SJSA1 (cell line): ENCODE measurements around the gene HSPB3. TPM values are rescaled to one million over a fixed set of nuclear protein-coding genes. Genes with fewer than 3 reads are reported as not detected.
A peak's percentile ranks its signal among the peaks of the same experiment; 100 is the strongest.
"Not testable (repeated sequence)": the region's sequence is repeated elsewhere in the genome, so short reads cannot be mapped to it uniquely, and the experiment has no call there.

Experiments
- DNase-seq, 2 experiments: peaks; one replicate each; pipeline ENCODE4 v3.0.0-alpha.2; 2015 to 2020; ENCODE audit warnings: low spot score in 2 of 2, low read depth in 1 of 2
- H3K27ac ChIP-seq: fragments of 250-450 bp; sonication (Bioruptor Pico); 2 replicates; pipeline ENCODE4 v1.5.1; 2020; ENCODE audit warnings: mild to moderate bottlenecking, moderate library complexity
- H3K27me3 ChIP-seq: fragments of 250-450 bp; sonication (Bioruptor Pico); replicated peaks from 2 replicates; pipeline ENCODE4 v1.5.1; 2020; ENCODE audit warnings: mild to moderate bottlenecking, moderate library complexity
- H3K36me3 ChIP-seq: fragments of 250-450 bp; sonication (Bioruptor Pico); 2 replicates; pipeline ENCODE4 v1.5.1; 2020; ENCODE audit warnings: mild to moderate bottlenecking
- H3K4me1 ChIP-seq: fragments of 250-450 bp; sonication (Bioruptor Pico); replicated peaks from 2 replicates; pipeline ENCODE4 v1.6.1; 2021; ENCODE audit warnings: mild to moderate bottlenecking
- H3K4me3 ChIP-seq: fragments of 250-450 bp; sonication (Bioruptor Pico); 2 replicates; pipeline ENCODE4 v1.5.1; 2020; ENCODE audit warnings: mild to moderate bottlenecking
- H3K9me3 ChIP-seq: fragments of 250-450 bp; sonication (Bioruptor Pico); replicated peaks from 2 replicates; pipeline ENCODE4 v1.5.1; 2020; ENCODE audit warnings: mild to moderate bottlenecking
- total RNA-seq: library from RNA; depleted of rRNA; stranded (reverse); fragments of >200 nt; shearing (Covaris generic); gene quantifications from 2 replicates; pipeline ENCODE4 v1.2.3, GENCODE V29; 2014; rRNA removed

HSPB3 gene, protein sequence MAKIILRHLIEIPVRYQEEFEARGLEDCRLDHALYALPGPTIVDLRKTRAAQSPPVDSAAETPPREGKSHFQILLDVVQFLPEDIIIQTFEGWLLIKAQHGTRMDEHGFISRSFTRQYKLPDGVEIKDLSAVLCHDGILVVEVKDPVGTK
- total RNA-seq, result 15.5 and 32.5 TPM in 2 replicates

DNA sequence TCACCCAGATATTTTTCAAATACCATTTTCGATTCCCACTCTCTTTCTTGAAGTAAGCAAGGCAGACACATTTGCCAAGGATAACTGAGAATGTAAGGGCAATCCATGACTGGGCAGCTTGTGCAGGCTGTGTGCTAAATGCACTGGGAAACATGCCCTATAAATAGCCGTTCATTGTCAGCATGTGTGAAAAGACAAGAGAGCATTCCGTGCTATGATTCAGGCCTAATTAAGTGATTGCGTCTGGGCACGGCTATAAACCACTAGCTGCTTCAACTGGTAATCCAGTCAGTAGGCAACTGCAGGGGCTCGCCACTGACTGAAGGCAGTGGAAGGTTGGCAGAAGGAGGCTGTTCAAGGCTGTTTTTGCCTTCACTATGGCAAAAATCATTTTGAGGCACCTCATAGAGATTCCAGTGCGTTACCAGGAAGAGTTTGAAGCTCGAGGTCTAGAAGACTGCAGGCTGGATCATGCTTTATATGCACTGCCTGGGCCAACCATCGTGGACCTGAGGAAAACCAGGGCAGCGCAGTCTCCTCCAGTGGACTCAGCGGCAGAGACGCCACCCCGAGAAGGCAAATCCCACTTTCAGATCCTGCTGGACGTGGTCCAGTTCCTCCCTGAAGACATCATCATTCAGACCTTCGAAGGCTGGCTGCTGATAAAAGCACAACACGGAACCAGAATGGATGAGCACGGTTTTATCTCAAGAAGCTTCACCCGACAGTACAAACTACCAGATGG is at the start of gene HSPB3:
TSS of gene HSPB3 (plus strand) at position 287 of the 745 bp plus-strand sequence. CDS start at position 378, 91 bp downstream.
- Histone ChIP-seq H3K27ac (peak within 1 kb of the TSS; percentile 70), H3K36me3 (no peaks in the 10 kb centered on the region), H3K4me3 (peak within 1 kb of the TSS; percentile 12), H3K27me3 (no peaks in the 10 kb centered on the region), H3K9me3 (no peaks in the 10 kb centered on the region), H3K4me1 (peaks cover 44% of the 10 kb centered on the region)
- DNase-seq, result peak; percentile 65 to 68

DNA sequence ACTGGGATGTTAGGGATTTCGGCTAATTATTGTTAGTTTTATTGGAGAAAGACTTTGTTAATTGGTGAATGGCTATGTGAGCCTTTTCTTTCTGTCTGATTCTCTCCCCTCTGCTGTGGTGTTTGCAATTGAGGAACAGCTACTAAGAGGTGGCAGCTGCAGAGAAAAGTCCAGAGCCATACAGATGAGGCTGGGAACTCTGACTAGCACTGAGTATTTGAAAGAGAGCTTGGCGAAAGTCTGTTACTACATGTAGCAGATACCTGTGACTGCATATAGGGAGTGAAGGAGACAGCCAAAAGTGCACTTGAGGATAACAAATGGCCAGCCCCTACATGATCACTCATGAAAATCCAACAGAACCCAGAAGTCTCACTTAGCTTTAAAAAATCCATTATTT is 44.3 kb upstream of the HSPB3 start:
- Histone ChIP-seq H3K27ac (no peak overlapping the region), H3K4me1 (no peaks in the 10 kb centered on the region), H3K36me3 (no peaks in the 10 kb centered on the region), H3K9me3 (no peaks in the 10 kb centered on the region), H3K27me3 (no peaks in the 10 kb centered on the region), H3K4me3 (no peak overlapping the region)
- no peak for DNase-seq

DNA sequence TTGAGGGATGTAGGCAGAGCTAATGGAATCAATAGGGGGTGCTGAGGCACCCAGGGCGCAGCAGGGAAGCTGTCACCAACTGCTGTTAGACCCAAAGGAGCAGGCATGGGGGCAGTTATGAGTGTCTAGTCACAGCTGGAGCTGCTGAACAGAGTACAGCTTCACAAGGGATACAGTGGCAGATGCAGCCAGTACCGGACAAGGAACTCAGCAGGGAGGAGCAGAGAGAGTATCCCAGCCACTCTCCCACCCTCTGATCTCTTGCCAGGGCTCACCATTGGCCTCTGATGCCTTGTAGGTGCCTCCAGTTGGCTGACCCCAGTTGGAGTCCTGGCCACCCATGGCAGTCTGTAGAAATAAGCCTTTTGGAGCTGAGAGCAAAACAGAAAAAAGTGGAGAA is 42.6 kb upstream of the HSPB3 start:
- no peaks in the 10 kb centered on the region for H3K4me1 ChIP-seq

DNA sequence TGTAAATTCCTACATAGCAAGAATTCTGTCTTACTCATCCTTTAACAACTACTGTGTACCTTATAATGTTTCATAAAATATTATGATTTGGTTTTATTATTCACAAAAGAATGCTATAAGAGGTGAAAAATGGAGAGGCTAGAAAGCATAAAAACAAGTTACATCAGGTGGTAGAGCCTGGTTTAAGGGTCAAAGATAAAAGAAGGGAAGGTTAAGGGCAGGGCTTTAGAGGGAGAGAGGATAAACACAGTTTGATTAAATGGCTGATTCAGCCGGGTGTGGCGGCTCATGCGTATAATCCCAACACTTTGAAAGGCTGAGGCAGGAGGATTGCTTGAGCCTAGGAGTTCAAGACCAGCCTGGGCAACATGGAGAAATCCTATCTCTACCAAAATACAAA is 40.4 kb upstream of the HSPB3 start:
- Histone ChIP-seq H3K36me3 (no peaks in the 10 kb centered on the region), H3K4me3 (no peak overlapping the region), H3K27me3 (no peaks in the 10 kb centered on the region), H3K9me3 (no peaks in the 10 kb centered on the region), H3K27ac (no peak overlapping the region), H3K4me1 (no peaks in the 10 kb centered on the region)
- DNase-seq, result no peak

More for the DNA sequence above, 42.6 kb upstream of the HSPB3 start:
- no peaks in the 10 kb centered on the region for H3K36me3 ChIP-seq
- no peaks in the 10 kb centered on the region for H3K27me3 ChIP-seq
- no peak for DNase-seq
- H3K9me3 ChIP-seq, result no peaks in the 10 kb centered on the region
- H3K4me3 ChIP-seq, result no peak overlapping the region
- no peak overlapping the region for H3K27ac ChIP-seq

DNA sequence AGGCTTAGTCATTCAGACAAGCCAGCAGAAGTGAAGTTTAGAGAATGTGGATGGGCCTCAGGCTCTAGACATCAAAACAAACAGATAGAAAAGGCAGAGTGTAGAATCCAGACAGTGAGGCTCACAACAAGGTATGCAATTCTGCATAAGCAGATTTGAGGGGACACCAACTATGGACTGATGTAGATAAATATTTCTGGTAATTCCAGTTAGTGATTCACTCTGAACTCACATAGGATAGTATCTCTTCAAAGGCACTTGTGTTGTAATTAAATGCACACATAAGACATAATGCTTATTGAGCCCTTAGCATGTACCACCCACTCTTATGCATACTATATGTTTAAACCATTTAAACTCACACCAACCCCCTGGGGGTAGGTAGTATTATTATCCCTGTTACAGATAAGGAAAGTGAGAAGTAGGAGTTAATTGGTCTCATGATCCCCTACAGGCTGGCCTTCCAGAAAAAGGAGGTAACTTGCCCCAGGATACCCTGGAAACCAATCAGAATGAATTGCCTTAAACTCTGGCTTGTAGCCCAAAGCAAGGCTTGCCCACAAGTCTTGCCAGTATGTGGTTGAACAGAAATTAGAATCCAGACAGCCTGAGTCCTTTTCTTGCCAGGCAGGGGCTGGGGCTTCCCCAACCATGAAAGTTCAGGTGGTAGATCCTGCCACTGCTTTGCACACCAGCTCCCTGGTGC is 39.5 kb upstream of the HSPB3 start:
- no peaks in the 10 kb centered on the region for H3K36me3 ChIP-seq
- H3K9me3 ChIP-seq, result no peaks in the 10 kb centered on the region
- no peak overlapping the region for H3K4me3 ChIP-seq
- H3K27me3 ChIP-seq, result no peaks in the 10 kb centered on the region
- DNase-seq, result peak in 1 of 2 experiments; percentile 2
- no peaks in the 10 kb centered on the region for H3K4me1 ChIP-seq
- H3K27ac ChIP-seq, result no peak overlapping the region

DNA sequence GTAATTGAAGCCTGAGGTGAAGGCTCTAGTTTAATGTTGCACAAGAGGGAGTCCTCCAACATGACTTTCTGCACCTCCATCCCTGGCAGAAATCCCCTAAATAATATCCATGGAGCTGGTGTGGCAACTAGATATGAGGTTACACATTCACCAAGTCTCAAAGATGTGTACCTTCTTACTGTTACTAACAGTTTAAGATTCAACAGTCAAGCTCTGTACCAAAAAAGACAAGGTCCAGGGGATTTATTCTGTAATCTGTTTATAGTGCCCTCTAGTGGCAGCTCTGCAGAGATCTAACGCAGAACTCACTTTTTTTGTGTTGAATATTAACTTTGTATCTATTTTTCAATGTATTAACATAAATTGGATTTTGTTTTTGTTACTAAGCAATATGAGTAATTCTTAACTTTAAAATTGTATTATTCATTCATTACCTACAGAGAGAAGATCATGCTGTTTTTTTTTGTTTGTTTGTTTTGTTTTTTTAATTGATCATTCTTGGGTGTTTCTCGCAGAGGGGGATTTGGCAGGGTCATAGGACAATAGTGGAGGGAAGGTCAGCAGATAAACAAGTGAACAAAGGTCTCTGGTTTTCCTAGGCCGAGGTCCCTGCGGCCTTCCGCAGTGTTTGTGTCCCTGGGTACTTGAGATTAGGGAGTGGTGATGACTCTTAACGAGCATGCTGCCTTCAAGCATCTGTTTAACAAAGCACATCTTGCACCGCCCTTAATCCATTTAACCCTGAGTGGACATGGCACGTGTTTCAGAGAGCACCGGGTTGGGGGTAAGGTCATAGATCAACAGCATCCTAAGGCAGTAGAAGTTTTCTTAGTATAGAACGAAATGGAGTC is 35.7 kb upstream of the HSPB3 start:
- peak in 1 of 2 experiments; percentile 48 for DNase-seq
- H3K27ac ChIP-seq, H3K9me3 ChIP-seq, H3K4me3 ChIP-seq, H3K27me3 ChIP-seq, H3K36me3 ChIP-seq, H3K4me1 ChIP-seq: not testable (repeated sequence)

DNA sequence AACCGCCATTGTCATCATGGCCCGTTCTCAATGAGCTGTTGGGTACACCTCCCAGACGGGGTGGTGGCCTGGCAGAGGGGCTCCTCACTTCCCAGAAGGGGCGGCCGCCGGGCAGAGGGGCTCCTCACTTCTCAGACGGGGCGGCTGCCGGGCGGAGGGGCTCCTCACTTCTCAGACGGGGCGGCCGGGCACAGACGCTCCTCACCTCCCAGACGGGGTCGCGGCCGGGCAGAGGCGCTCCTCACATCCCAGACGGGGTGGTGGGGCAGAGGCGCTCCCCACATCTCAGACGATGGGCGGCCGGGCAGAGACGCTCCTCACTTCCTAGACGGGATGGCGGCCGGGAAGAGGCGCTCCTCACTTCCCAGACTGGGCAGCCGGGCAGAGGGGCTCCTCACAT is 35.0 kb upstream of the HSPB3 start:
- not testable (repeated sequence) for H3K27me3 ChIP-seq, H3K36me3 ChIP-seq, H3K4me3 ChIP-seq, H3K4me1 ChIP-seq, DNase-seq, H3K9me3 ChIP-seq, H3K27ac ChIP-seq

DNA sequence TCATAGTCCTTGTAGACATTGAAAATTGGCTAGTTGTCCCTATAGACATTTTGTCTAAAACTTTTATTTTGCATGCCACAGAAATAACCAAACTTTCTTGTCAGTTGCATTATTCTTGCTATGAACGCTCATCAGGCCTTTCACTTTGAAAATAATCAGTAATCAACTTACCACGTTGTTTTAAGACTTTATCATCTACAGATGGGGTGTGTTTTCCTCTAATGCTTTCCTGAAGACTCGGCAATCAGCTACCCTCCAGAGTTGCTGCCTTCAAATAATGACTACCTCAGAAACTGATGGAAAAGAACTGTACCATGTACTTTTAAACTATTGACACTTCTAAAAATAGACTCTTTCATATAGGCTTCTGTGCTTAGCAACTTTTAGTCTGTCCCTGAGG is 33.5 kb upstream of the HSPB3 start:
- Histone ChIP-seq H3K27ac (no peak overlapping the region), H3K36me3 (no peaks in the 10 kb centered on the region), H3K4me1 (no peaks in the 10 kb centered on the region), H3K9me3 (no peaks in the 10 kb centered on the region), H3K4me3 (no peak overlapping the region), H3K27me3 (no peaks in the 10 kb centered on the region)
- DNase-seq, result no peak

DNA sequence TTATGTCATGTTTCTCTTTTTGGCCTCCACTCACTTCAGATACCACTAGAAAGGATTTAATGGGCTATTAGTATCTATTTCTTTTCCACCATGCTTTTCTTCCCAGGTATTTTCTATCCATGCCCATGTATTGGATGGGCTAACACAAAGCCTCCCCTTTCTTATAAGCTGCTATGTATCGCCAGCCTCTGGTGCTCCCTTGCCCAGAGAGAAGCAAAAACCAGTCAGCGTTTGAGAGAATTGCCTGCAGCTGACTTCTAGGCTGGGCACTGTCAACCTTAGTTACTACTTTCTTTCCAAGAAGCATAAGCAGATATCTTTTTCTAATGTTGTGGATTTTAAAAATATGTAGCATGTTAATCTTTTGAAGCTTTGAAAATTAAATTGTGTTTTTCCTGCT is 30.2 kb upstream of the HSPB3 start:
- no peak overlapping the region for H3K4me3 ChIP-seq
- no peaks in the 10 kb centered on the region for H3K36me3 ChIP-seq
- H3K4me1 ChIP-seq, result no peaks in the 10 kb centered on the region
- H3K27me3 ChIP-seq, result no peaks in the 10 kb centered on the region
- DNase-seq, result no peak
- no peaks in the 10 kb centered on the region for H3K9me3 ChIP-seq
- H3K27ac ChIP-seq, result no peak overlapping the region

DNA sequence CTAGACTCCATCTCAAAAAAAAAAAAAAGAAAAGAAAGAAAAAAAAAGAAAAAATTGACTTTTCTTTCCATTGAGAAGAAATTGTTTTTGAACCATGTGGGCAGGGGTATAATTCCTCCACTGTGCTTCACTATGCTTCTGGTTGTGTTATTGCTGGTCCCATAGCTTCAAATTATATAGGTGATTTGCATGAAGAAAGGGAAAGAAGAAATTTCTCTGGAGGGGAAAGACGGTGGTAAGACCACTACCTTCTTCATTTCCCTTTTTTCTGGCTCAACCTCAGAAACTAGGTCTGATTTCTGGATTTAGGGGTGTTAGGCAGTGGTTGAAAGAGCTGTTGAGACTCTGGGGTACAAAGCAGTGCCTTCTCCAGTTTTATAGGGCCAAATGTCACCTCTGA is 29.3 kb upstream of the HSPB3 start:
- no peak overlapping the region for H3K4me3 ChIP-seq
- H3K27ac ChIP-seq, result no peak overlapping the region
- no peak for DNase-seq
- no peaks in the 10 kb centered on the region for H3K27me3 ChIP-seq
- no peaks in the 10 kb centered on the region for H3K4me1 ChIP-seq
- no peaks in the 10 kb centered on the region for H3K36me3 ChIP-seq
- no peaks in the 10 kb centered on the region for H3K9me3 ChIP-seq

DNA sequence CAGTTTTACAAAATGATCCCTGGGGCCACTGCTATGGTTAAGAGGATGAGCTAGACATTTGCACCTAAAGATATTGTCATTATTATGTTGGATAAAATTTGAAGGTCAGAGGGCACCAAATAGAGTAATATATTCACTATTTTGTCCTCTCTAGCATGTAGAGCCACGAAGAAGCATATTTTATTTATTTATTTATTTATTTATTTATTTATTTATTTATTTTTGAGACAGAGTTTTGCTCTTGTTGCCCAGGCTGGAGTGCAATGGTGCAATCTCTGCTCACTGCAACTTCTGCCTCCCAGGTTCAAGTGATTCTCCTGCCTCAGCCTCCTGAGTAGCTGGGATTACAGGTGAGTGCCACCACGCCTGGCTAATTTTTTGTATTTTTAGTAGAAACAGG is 20.8 kb upstream of the HSPB3 start:
- H3K27me3 ChIP-seq, H3K4me1 ChIP-seq, H3K9me3 ChIP-seq, H3K4me3 ChIP-seq, H3K27ac ChIP-seq, DNase-seq, H3K36me3 ChIP-seq: not testable (repeated sequence)

DNA sequence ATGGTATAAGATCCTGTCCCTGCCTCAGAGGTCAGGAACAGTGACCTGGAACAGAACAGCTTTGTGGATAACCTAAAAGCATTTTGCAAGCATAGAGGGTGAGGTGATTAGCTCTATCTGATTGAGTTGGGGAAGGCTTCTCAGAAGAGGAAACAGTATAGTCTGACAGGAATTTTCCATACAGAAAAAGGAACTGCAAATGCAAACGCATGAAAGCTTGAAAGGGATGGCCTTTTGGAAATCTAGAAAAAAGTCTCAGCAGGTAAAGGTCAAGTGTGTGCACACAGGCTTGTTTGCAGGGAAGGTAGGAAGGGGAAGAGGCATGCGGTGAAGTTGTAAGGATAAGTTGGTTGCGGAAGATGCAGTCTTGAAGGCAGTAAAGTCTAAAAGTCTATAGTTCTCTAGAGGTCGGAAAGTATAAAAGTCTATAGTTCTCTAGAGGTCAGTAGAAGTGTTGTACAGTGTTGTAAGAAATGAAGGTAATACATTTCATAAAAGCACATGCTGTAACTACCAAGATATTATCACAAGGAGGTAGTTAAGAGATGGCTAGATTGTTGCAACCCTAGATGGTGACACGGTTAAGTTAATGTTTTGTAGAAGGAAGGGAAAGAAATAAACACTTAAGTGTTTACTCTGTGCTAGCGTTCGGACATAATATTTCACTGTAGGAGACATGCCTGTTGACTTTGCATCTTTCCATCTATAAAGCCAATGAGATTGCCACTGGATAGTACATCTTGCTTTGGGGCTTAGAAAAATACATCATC is 16.7 kb upstream of the HSPB3 start:
- no peaks in the 10 kb centered on the region for H3K4me1 ChIP-seq

DNA sequence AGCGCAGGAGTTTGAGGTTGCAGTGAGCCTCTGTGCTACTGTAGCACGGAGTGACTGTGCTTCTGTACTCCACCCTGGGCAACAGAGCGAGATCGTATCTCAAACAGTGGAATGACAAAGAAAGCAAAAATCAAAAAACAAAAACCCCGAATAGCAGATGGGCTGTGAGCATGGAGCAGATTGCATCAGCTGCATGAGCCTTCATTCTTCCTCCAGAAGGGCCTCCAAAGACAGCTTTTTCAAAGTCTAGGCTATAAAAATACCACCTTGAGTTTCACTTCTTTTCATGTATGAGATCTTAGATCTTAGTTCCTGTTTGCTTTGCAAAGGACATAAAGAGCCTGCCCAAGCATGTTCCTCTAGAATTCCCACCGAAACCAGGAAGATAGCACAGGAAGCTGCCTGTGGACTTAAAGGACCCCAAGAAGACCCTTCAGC is 15.0 kb upstream of the HSPB3 start:
- H3K36me3 ChIP-seq, result no peaks in the 10 kb centered on the region
- DNase-seq, result no peak
- no peak overlapping the region for H3K4me3 ChIP-seq
- no peaks in the 10 kb centered on the region for H3K27me3 ChIP-seq
- H3K9me3 ChIP-seq, result no peaks in the 10 kb centered on the region
- H3K27ac ChIP-seq, result no peak overlapping the region
- H3K4me1 ChIP-seq, result no peaks in the 10 kb centered on the region

More for the DNA sequence above, 16.7 kb upstream of the HSPB3 start:
- Histone ChIP-seq H3K27me3 (no peaks in the 10 kb centered on the region), H3K9me3 (no peaks in the 10 kb centered on the region), H3K4me3 (no peak overlapping the region), H3K36me3 (no peaks in the 10 kb centered on the region), H3K27ac (no peak overlapping the region)
- DNase-seq, result no peak
